ENCODE data around the gene GRAMD2A.
"Not testable (repeated sequence)": the region's sequence is repeated elsewhere in the genome, so short reads cannot be mapped to it uniquely, and the experiment has no call there.

The GRAMD2A gene

DNA sequence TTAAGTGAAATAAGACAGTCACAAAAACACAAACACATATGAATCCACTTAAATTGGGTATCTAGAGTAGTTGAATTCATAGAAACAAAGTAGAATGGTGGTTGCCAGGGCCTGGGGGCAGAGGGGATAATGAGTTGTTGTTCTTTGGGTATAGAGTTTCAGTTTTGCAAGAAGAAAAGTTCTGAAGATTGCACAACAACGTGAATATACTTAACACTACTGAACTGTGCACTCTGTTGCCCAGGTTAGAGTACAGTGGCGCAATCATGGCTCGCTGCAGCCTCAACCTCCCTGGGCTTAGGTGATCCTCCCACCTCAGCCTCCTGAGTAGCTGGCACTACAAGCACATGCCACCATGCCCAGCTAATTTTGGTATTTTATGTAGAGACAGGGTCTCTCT is 14.9 kb downstream of the GRAMD2A start:
- DNase-seq: no peak

GRCh38 chr15:72182244-72182643 is 15.3 kb downstream of the GRAMD2A start:
- DNase-seq: no peak

- DNase-seq: no peak
These were observed 16.7 kb downstream of the GRAMD2A start for GRCh38 chr15:72180761-72181324.

DNA sequence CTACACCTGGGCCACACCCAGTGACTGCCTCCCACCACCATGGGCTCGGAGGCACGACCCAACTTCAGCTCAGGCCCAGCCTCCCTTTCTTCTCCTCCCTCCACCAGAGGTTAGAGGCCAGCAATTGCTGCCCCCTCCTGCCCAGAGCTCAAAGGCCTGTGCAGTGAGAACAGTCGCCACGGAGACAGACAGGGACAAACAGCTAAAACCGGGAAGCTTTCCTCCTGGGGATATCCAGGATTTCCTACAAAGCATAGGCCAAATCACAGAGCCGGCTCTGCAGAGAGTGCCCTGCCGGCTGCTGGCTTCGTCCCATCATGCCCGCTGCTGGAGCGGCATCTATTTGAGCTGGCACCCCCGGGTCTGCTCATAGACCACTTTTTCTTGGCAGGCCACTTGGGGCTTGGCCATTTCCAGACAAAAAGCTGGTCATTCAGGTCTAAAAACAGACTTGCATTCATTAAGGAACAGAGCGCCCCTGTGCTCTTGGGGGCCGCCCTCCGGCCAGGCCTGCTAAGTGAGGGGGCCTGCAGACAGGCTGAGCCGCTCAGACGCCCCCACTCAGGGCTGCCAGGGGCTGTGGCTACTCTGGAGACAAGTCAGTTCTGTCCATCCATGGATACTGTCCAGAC is 17.5 kb downstream of the GRAMD2A start:
- DNase-seq: no peak

DNA sequence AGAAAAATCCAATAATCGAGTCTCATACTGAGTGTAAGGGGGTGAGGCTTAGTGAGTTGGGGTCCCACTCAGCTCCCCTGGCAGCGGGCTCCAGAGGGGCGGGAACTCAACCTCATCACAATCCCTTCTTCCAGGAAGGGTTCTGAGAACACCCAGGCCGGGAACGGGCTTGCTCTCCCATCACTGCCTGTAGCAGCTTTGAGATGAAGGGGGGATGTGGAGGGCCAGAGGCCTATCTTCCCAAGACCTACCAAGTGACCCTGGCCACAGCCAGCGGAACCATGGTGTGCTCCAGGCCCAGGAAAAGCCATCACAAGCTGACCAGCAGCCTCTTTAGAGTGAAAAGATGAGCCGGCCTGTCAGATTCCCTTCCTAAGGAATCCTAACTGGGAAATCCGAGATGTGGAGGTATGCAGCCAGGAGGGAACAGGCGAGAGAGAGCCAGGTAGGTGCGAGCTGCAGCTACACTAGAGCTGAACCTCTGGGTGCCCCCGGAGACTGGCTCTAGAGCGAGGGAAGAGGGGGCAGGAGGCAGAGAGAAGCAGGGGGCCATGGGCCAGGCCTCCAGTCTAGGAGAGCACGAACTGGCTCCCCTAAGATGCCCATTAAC is 18.5 kb downstream of the GRAMD2A start:
- no peak for DNase-seq

GRCh38 chr15:72176743-72177142 is 20.8 kb downstream of the GRAMD2A start:
- no peak for DNase-seq

DNA sequence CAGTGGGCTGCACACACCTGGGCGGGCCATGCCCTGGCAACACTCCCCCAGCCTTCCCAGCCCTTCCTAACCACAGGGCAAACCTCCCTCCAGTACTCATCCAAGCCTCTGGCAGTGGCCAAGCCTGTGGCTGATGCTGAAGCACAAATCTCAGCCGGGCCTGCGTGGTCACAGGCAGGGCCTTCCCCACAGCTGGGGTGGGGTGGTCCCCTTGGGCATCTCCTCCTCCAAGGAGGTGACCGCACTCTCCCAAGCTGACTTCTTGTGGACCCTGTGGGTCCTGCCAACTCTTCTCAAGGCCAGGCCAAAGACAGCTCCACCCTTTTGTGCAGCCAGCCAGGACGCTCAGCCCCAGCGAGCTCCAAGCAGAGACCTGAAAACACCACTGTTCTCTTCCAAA is 21.4 kb downstream of the GRAMD2A start:
- DNase-seq: no peak

GRCh38 chr15:72175186-72176044 is 22.2 kb downstream of the GRAMD2A start:
- no peak for DNase-seq

DNA sequence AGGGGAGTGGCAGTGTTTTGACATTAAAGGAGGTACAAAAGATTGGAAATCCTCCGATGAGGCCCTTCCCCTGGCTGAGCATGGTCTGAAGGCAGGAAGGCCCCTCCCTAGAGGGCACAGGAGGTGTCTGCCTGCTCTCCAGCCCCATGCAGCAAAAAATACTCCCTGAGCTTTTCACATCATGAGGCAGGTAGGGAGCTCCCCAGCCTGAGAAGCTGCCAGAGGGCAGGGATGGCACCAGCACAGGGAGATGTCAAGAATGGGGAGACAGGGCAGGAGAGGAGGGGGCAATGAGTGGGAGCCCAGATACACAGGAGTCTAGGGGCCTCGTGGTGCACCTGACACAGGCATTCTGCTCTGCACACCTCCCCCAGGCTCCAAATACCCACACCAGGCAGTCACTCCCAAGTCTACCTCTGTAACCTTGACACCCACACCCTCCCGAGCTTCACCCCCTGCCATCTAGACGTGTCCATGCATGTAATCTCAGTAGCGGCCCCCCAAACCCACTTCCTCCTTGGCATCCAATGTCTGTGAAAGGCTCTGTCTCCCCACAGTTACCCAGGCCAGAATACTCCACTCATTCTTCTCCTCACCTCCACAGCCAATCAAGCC is 22.9 kb downstream of the GRAMD2A start:
- DNase-seq: no peak

- no peak for DNase-seq
These were observed 23.6 kb downstream of the GRAMD2A start for GRCh38 chr15:72173864-72174550.

- DNase-seq: no peak
These were observed 24.2 kb downstream of the GRAMD2A start for GRCh38 chr15:72173401-72173800.

DNA sequence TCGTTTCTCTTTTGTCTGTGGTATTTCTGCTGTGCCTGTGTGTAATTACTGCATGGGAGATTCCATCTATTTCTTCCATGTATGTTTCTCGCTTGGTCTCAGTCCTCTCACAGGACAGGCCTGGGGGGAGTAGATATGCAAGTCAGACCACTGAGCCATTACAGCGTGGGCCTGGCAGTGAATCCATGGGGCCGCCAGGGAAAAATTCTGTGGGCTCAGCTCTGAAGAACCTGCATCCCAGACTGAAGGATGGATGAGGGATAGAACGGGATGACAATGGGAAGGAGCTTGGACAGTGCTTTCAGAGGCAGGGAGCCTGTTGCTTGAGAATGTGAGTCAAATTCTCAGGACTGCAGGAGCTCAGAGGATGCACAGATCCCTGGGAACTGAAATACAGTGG is 24.8 kb downstream of the GRAMD2A start:
- DNase-seq: no peak

- not testable (repeated sequence) for DNase-seq
These were observed 25.6 kb downstream of the GRAMD2A start for GRCh38 chr15:72171978-72172377.

DNA sequence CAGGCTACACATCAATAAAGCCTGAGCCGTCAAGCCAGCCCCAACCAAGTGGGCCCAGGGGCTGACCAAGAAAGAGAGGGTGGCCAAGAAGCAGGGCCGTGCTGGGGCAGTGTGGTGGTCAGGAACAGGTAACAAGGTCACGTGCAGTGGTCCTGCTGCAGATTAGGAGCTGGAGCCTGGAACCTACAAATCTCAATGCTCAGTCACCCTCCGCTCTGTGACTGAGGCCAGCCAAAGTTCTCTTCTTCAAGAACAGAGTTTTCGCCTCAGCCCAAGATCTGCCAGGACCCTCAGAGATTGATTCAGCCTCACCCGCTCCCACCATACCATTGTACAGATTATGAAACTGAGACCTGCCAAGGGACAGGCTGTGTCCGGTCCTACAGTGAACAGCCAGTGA is 26.9 kb downstream of the GRAMD2A start:
- DNase-seq: no peak

DNA sequence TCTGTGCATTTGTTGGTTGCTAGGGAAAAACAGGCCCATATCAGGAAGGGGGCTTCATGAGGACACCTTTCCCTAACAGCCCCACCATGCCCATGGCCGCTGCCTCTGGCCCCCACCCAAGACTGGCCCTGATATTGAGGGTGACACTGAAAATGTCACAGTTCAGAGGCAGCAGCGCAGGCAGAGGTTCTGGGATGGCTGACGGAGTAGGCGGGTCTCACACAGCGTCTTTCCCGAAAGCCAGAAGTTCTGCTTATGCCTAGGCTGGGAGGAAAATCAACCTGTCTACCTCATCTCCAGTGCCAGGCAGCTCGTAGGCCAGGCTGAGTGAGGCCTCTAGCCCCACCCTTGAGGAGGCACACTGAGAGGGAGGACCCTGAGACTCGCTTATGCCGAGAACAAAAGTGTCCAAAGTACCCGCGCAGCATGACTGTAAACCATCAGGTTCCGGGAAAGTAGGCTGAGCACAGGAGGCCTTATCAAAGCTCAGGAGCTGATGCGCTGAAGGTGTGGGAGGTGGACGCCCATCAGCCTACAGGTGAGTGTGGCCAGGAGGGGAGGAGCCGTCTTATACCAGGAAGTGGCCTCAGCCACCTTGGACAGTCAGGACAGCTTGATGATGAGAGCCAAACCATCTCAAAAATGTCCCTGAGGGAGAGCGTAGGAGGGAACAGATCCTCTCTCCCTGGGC is 27.5 kb downstream of the GRAMD2A start:
- no peak for DNase-seq

GRCh38 chr15:72169236-72169920 is 28.2 kb downstream of the GRAMD2A start:
- no peak for DNase-seq

DNA sequence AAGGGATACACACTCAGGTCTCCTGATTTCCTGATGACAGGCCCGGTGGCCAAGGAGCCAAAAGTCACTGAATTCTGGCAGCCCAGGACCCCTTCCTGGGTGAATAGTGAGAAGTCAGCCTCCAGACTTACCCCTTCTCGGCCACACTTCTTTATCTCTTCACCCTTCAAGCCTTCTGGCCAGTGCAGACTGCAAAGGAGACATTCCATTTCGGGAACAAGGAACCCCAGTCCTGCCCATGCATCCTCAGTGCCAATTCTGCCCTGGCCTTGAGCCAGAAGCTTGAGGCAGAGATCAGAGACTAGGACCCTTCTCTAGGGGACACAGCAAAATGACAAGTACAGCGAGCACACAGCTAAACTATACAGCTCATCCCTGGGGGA is 28.8 kb downstream of the GRAMD2A start:
- no peak for DNase-seq

GRCh38 chr15:72168131-72168807 is 29.3 kb downstream of the GRAMD2A start:
- no peak for DNase-seq

- DNase-seq: no peak
These were observed 30.1 kb downstream of the GRAMD2A start for GRCh38 chr15:72167445-72167844.

DNA sequence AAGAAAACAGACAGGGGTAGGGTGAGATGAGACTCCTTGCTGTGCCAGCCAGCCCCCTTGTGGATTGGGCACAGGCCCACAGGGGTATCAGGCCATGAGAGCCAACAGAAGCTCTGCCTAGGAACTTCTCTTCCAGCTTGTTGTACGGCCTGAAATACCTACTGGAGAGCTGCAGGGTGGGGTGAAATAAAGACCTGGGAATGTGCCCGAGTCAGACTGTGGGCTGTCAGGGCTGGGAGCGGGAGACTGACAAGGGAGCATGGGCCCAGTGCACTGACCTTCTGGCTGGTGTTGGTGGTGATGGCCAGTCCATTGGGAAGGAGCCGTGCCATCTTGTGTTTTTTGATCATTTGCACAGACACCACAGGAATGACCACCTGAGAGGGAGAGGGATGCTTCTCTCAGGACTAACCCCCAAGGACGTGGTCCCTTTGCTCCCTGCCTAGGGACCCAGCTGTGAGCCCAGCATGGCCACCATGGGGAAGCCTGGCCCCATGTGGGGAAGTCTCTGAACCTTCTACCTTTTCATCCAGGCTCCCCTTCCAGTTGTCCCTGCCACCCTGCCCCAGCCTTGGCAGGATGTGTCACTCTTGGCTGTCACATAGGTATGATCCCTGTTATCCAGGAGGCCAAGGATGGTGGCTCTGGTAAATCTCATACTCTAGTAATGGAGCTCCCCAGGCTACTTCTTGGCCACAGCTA is 30.7 kb downstream of the GRAMD2A start:
- DNase-seq: no peak
